Kidney (tissue), 14 donors: Measurements from ENCODE around the gene IGFBP2. TPM values are rescaled to one million over a fixed set of nuclear protein-coding genes. Genes with fewer than 3 reads are reported as not detected.

Experiments
- DNase-seq, 5 donors: peaks; one replicate each; pipeline ENCODE4 v3.0.0-alpha.2; 2013 to 2020
- FAIRE-seq: peaks from 2 replicates; lab custom pipeline; 2012; peaks lifted over from hg19 to GRCh38; lab: Jason Lieb, UNC
- H3K27ac ChIP-seq, 2 donors: one replicate each; pipeline ENCODE4 v1.7.0; 2013; ENCODE audit warnings: low read depth in 2 of 2, low read length in 2 of 2, inconsistent platforms in 1 of 2
- H3K27me3 ChIP-seq: one replicate; pipeline ENCODE4 v1.7.1; 2013; ENCODE audit warnings: low read length, inconsistent platforms; ENCODE audit not compliant: control insufficient read depth, insufficient read depth
- H3K36me3 ChIP-seq, 3 donors: one replicate each; pipeline versions ENCODE4 v1.7.0 to v1.7.1; 2013; ENCODE audit warnings: low read length in 3 of 3, control low read depth in 1 of 3, inconsistent platforms in 1 of 3; ENCODE audit not compliant: insufficient read depth in 3 of 3, control insufficient read depth in 2 of 3
- H3K4me1 ChIP-seq, 3 donors: one replicate each; pipeline versions ENCODE4 v1.7.0 to v1.7.1; 2013; ENCODE audit warnings: low read length in 3 of 3, inconsistent platforms in 1 of 3, low read depth in 1 of 3; ENCODE audit not compliant: control insufficient read depth in 2 of 3, insufficient read depth in 2 of 3
- H3K4me3 ChIP-seq, 3 donors: one replicate each; pipeline versions ENCODE4 v1.7.0 to v1.8.1; 2013; ENCODE audit warnings: low read length in 3 of 3, control low read depth in 1 of 3, inconsistent platforms in 1 of 3
- H3K9ac ChIP-seq, 3 donors: one replicate each; pipeline versions ENCODE4 v1.7.0 to v1.7.1; 2013; ENCODE audit warnings: low read length in 3 of 3, control low read depth in 1 of 3, inconsistent platforms in 1 of 3
- H3K9me3 ChIP-seq, 3 donors: one replicate each; pipeline versions ENCODE4 v1.7.0 to v1.7.1; 2013; ENCODE audit warnings: low read length in 3 of 3, control low read depth in 1 of 3, inconsistent platforms in 1 of 3; ENCODE audit not compliant: control insufficient read depth in 2 of 3, insufficient read depth in 1 of 3
- CTCF ChIP-seq: IDR thresholded peaks from 3 replicates; pipeline ENCODE4 v1.5.1; 2012; ENCODE audit warnings: mild to moderate bottlenecking, moderate library complexity, borderline replicate concordance; ENCODE audit not compliant: insufficient read depth; ENCODE audit errors: extremely low read depth
- intact Hi-C: fragments of 100-400 bp; cut with DNase I; formaldehyde crosslinking; loops from one replicate; pipeline ENCODE4 v1.11.1; 2022
- polyA plus RNA-seq: library from polyadenylated mRNA; stranded (reverse); fragments of 350-450 nt; fragmentation: Illumina TruSeq; extraction: RNeasy Lipid Tissue Mini Kit (QIAGEN cat#74804); gene quantifications from one replicate; pipeline ENCODE4 v1.2.3, GENCODE V29; 2014; ENCODE audit warnings: low read depth, low replicate concordance; ENCODE audit not compliant: insufficient read depth
- total RNA-seq: library from RNA; stranded (reverse); fragmentation: NEBNext Ultra II Directional; extraction: Animal tissue kit (Norgen Biotek cat#: 25700); gene quantifications from one replicate; pipeline ENCODE4 v1.2.1, GENCODE V29; 2021
- donor health status: control.
- donor health status: control.
- donor health status: control.
- donor health status: control.
- donor health status: control.
- donor health status: DM: yes; HTN: yes; CAD: no.
- donor health status: Normal renal cell carcinoma (clear cell type).

Gene IGFBP2
- total and polyA plus RNA-seq, 2 donors from 2014 or later: 53.7 to 369 TPM

GRCh38 chr2:216660496-216660895 is 27.3 kb downstream of the IGFBP2 start:
- DNase-seq (no peak), FAIRE-seq (no peak)
- H3K27me3 ChIP-seq: no peaks in the 10 kb centered on the region
- no peak overlapping the region for H3K9ac ChIP-seq
- no peaks in the 10 kb centered on the region for H3K9me3 ChIP-seq
- peaks cover 0 to 3% (median 0%) of the 10 kb centered on the region in 3 donors for H3K4me1 ChIP-seq
- no peak overlapping the region for H3K27ac ChIP-seq
- H3K4me3 ChIP-seq: no peak overlapping the region
- intact Hi-C loops: no loop called here
- no peak for TF ChIP-seq CTCF
- no peaks in the 10 kb centered on the region for H3K36me3 ChIP-seq

DNA sequence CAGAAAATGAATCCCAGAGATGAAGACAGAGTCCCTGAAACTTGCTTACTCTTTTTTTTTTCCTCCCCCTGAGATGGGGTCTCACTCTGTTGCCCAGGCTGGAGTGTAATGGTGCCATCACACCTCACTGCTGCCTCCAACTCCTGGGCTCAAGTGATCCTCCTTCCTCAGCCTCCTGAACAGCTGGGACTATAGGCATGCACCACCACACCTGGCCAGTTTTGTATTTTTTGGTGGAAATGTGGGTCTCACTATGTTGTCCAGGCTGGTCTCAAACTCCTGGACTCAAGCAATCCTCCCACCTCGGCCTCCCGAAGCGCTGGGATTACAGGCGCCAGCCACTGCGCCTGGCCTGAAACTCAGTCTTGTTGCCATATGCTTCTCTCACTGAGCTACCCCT is 27.8 kb downstream of the IGFBP2 start:
- H3K9ac ChIP-seq: no peak overlapping the region
- H3K4me3 ChIP-seq: no peak overlapping the region
- intact Hi-C loops: no loop called here
- no peaks in the 10 kb centered on the region for H3K9me3 ChIP-seq
- no peak for TF ChIP-seq CTCF
- no peaks in the 10 kb centered on the region for H3K36me3 ChIP-seq
- H3K27me3 ChIP-seq: no peaks in the 10 kb centered on the region
- H3K27ac ChIP-seq: no peak overlapping the region
- no peak for FAIRE-seq
- no peak for DNase-seq
- H3K4me1 ChIP-seq: peaks cover 0 to 3% (median 0%) of the 10 kb centered on the region in 3 donors

DNA sequence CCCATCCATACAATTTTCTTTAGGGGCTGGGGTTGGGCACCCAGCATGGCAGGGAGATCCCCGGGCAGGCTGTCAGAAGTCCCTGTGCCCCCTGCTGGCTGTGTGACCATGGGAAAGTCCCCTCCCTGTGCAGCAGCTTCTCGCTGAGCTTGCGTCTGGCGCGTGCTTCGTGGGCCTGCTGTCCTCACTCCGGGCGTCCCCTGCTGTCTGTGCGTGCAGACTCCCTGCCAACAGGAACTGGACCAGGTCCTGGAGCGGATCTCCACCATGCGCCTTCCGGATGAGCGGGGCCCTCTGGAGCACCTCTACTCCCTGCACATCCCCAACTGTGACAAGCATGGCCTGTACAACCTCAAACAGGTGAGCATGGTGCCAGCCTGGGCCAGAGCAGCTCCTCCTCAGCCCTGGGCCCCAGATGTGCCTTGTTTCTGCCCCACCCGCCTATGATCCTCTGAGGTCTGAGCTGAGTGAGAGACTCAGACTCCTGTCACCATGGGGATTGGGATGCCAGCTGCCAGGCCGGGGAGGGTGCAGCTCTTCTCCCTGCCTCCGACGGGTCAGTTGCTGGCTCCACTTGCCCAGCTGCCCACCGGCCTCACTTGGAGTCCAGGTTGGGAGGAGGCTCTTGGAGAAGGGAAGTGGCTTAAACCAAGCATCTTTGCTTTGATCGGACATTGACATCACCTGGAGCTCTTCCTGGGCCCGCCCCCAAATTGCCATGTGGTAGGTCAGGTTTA is 28.6 kb downstream of the IGFBP2 start:
- no peaks in the 10 kb centered on the region for H3K27me3 ChIP-seq
- no peak overlapping the region for H3K27ac ChIP-seq
- no peaks in the 10 kb centered on the region for H3K9me3 ChIP-seq
- no peak for TF ChIP-seq CTCF
- no peak overlapping the region for H3K4me3 ChIP-seq
- H3K4me1 ChIP-seq: peaks cover 0 to 3% (median 0%) of the 10 kb centered on the region in 3 donors
- no peak overlapping the region for H3K9ac ChIP-seq
- H3K36me3 ChIP-seq: no peaks in the 10 kb centered on the region
- DNase-seq: no peak
- no peak for FAIRE-seq
- intact Hi-C loops: no loop called here
